PC-9 (cell line): ENCODE results near the gene GORASP1. TPM values are rescaled to one million over a fixed set of nuclear protein-coding genes. Genes with fewer than 3 reads are reported as not detected.

Experiments
- BruUV-seq: library from RNA; stranded (reverse); fragments of 400-500 nt; replicated peaks from 2 replicates; lab custom pipeline; 2021; lab: Mats Ljungman, UMichigan
- CTCF ChIA-PET: fragments of 300-600 bp; sonication (Branson Sonifier 250); formaldehyde crosslinking; loops from one replicate; lab custom pipeline; 2022; ENCODE audit warnings: antibody characterized with exemption; lab: Charles Lee
- POLR2A ChIA-PET: fragments of 300-600 bp; sonication (Branson Sonifier 250); formaldehyde crosslinking; loops from one replicate; lab custom pipeline; 2022; ENCODE audit warnings: antibody characterized with exemption; ENCODE audit not compliant: unreplicated experiment; lab: Charles Lee
- DNase-seq, 2 experiments: peaks; one replicate each; pipeline versions ENCODE4 v3.0.0 to v3.0.0-alpha.2; 2015 to 2022; ENCODE audit warnings: mixed read lengths in 1 of 2
- H2AFZ ChIP-seq: fragments of 200-600 bp; sonication (generic); 2 replicates; pipeline ENCODE4 v1.8.1; 2017; ENCODE audit warnings: antibody characterized with exemption
- H3F3A ChIP-seq: fragments of 200-600 bp; sonication (generic); 2 replicates; pipeline ENCODE4 v1.8.1; 2017; ENCODE audit warnings: antibody characterized with exemption, mild to moderate bottlenecking, low read depth; ENCODE audit not compliant: insufficient read depth
- H3K27ac ChIP-seq: fragments of 200-600 bp; sonication (generic); 2 replicates; pipeline ENCODE4 v1.6.1; 2016; ENCODE audit warnings: mixed run types
- H3K27me3 ChIP-seq: fragments of 200-600 bp; sonication (generic); 2 replicates; pipeline ENCODE4 v1.6.1; 2016; ENCODE audit warnings: low read depth, mixed run types; ENCODE audit not compliant: insufficient read depth
- H3K36me3 ChIP-seq: fragments of 200-600 bp; sonication (generic); 2 replicates; pipeline ENCODE4 v1.6.1; 2016; ENCODE audit warnings: low read depth, mixed run types
- H3K4me1 ChIP-seq: fragments of 200-600 bp; sonication (generic); replicated peaks from 2 replicates; pipeline ENCODE4 v1.6.1; 2016; ENCODE audit warnings: mixed run types; ENCODE audit not compliant: insufficient read depth
- H3K4me2 ChIP-seq: fragments of 200-600 bp; sonication (generic); 2 replicates; pipeline ENCODE4 v1.6.1; 2017; ENCODE audit warnings: mixed run types
- H3K4me3 ChIP-seq: fragments of 200-600 bp; sonication (generic); 2 replicates; pipeline ENCODE4 v1.6.1; 2016; ENCODE audit warnings: mixed run types
- H3K79me2 ChIP-seq: fragments of 200-600 bp; sonication (generic); 2 replicates; pipeline ENCODE4 v1.6.1; 2017; ENCODE audit warnings: low read depth, mixed run types
- H3K9me2 ChIP-seq: fragments of 200-600 bp; sonication (generic); 2 replicates; pipeline ENCODE4 v1.8.1; 2017; ENCODE audit warnings: mild to moderate bottlenecking; ENCODE audit not compliant: insufficient read depth
- H3K9me3 ChIP-seq: fragments of 200-600 bp; sonication (generic); 2 replicates; pipeline ENCODE4 v1.8.1; 2016; ENCODE audit warnings: low read depth; ENCODE audit not compliant: insufficient read depth
- H4K20me1 ChIP-seq: fragments of 200-600 bp; sonication (generic); 2 replicates; pipeline ENCODE4 v1.8.1; 2017; ENCODE audit not compliant: insufficient read depth
- EZH2 ChIP-seq: fragments of 200-600 bp; sonication (generic); IDR thresholded peaks from 2 replicates; pipeline ENCODE4 v1.8.0; 2017; ENCODE audit warnings: antibody characterized with exemption, low read depth
- intact Hi-C: fragments of 100-400 bp; cut with micrococcal nuclease; formaldehyde crosslinking; loops from one replicate; pipeline ENCODE4 v1.10.0; 2022; ENCODE audit not compliant: unreplicated experiment
- total RNA-seq: library from RNA; stranded (reverse); gene quantifications from 2 replicates; pipeline ENCODE4 v1.2.3, GENCODE V29; 2021
- TF ChIP-seq, protein P1 (sequence below): fragments of 200-600 bp; sonication (generic); conservative IDR thresholded peaks from 2 replicates; pipeline ENCODE4 v1.6.1; 2017; ENCODE audit warnings: mixed run types, antibody characterized with exemption, mild to moderate bottlenecking, moderate library complexity

GORASP1 gene
- total RNA-seq, 1 experiment from 2014 or later, result 43.4 TPM

DNA sequence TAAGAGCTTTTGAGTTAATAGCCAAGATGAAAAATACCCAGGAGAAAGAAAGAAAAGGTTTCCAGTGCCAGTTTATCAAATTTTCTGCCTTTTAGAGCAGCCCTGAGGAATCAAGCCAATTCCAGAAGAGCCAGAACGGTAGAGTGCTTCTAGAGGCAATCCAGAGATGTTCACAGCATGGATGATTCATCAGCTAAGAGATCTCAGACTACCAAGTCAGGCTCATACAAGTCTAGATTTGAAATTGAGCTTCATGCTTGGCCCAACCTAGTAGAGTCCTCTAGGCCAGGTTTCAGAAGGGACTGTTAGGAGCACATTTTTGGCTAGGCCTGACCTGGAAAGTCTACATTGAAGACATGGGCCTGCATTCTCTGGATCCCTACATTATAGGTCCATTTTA is 40.1 kb downstream of the GORASP1 start:
- Histone ChIP-seq H3K4me1 (no peaks in the 10 kb centered on the region), H3K79me2 (no peaks in the 10 kb centered on the region), H3F3A (no peaks in the 10 kb centered on the region), H3K36me3 (no peaks in the 10 kb centered on the region; the same call in 1 of the 2 replicates), H3K4me3 (no peak overlapping the region), H3K9me3 (no peaks in the 10 kb centered on the region), H2AFZ (no peak overlapping the region), H3K9me2 (no peaks in the 10 kb centered on the region), H3K4me2 (no peak overlapping the region), H4K20me1 (peaks cover 2% of the 10 kb centered on the region), H3K27ac (no peak overlapping the region), H3K27me3 (no peaks in the 10 kb centered on the region)
- intact Hi-C loops, result no loop called here
- DNase-seq, result no peak
- TF ChIP-seq, protein P1, sequence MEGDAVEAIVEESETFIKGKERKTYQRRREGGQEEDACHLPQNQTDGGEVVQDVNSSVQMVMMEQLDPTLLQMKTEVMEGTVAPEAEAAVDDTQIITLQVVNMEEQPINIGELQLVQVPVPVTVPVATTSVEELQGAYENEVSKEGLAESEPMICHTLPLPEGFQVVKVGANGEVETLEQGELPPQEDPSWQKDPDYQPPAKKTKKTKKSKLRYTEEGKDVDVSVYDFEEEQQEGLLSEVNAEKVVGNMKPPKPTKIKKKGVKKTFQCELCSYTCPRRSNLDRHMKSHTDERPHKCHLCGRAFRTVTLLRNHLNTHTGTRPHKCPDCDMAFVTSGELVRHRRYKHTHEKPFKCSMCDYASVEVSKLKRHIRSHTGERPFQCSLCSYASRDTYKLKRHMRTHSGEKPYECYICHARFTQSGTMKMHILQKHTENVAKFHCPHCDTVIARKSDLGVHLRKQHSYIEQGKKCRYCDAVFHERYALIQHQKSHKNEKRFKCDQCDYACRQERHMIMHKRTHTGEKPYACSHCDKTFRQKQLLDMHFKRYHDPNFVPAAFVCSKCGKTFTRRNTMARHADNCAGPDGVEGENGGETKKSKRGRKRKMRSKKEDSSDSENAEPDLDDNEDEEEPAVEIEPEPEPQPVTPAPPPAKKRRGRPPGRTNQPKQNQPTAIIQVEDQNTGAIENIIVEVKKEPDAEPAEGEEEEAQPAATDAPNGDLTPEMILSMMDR, result no peak
- TF ChIP-seq EZH2, result no peak
- ChIA-PET CTCF (no interaction called here), POLR2A (no interaction called here)
- no TSS peak for BruUV-seq

- Histone ChIP-seq H3K79me2 (no peaks in the 10 kb centered on the region), H3K4me3 (no peak overlapping the region), H3K9me2 (no peaks in the 10 kb centered on the region), H3K4me2 (no peak overlapping the region), H3K9me3 (no peaks in the 10 kb centered on the region), H3K27me3 (no peaks in the 10 kb centered on the region), H3K27ac (no peak overlapping the region), H3K4me1 (no peaks in the 10 kb centered on the region), H3F3A (no peaks in the 10 kb centered on the region), H4K20me1 (peaks cover 10% of the 10 kb centered on the region), H2AFZ (no peak overlapping the region), H3K36me3 (no peaks in the 10 kb centered on the region; the same call in 1 of the 2 replicates)
- ChIA-PET CTCF (no interaction called here), POLR2A (no interaction called here)
- BruUV-seq, result no TSS peak
- intact Hi-C loops, result no loop called here
- DNase-seq, result no peak
- no peak for TF ChIP-seq EZH2
- TF ChIP-seq, protein P1, result no peak; the same call in 1 of the 2 replicates
These were observed 42.2 kb downstream of the GORASP1 start for GRCh38 chr3:39065197-39065596.

DNA sequence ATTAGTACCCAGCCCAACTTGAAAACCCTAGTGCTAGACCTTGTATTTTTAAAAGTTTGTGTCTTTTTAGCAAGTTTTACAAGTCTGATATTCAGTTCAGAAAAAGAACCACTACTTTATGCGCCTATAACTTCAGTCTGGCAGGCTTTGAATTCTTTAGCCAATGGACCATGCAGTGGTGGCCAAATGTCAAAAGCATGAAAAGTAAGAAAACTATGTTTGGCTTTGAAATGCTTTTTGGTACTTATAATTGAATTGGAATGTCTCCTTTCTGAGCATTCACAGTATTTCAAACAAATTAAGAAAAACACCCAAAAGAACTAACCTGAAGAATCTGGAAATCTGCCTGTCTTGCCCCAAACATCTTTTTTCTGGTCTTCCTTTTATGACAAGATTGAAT is 42.8 kb downstream of the GORASP1 start:
- H3K4me2 ChIP-seq, result no peak overlapping the region
- no peak for TF ChIP-seq EZH2
- TF ChIP-seq, protein P1, result no peak
- intact Hi-C loops, result no loop called here

More for the DNA sequence above, 42.8 kb downstream of the GORASP1 start:
- Histone ChIP-seq H3K27ac (no peak overlapping the region), H2AFZ (no peak overlapping the region), H3K9me3 (no peaks in the 10 kb centered on the region), H3K27me3 (no peaks in the 10 kb centered on the region), H4K20me1 (peaks cover 14% of the 10 kb centered on the region), H3K36me3 (no peaks in the 10 kb centered on the region), H3K4me1 (no peaks in the 10 kb centered on the region), H3K9me2 (no peaks in the 10 kb centered on the region), H3K79me2 (no peaks in the 10 kb centered on the region), H3F3A (no peaks in the 10 kb centered on the region), H3K4me3 (no peak overlapping the region)
- ChIA-PET POLR2A (no interaction called here), CTCF (no interaction called here)
- no peak for DNase-seq
- BruUV-seq, result no TSS peak
